GM10847 (cell line): ENCODE data around the gene CD4.

Experiments used
- POLR2A ChIP-seq: IDR thresholded peaks from 2 replicates; pipeline ENCODE4 v1.6.1; 2011; ENCODE audit not compliant: insufficient read length; ENCODE audit errors: extremely low read depth

The CD4 gene

GRCh38 chr12:6851153-6851920 is 62.0 kb downstream of the CD4 start, which contains the start of gene CDCA3:
TSS of gene CDCA3 (minus strand) at chr12:6851286. CDS start at chr12:6850952, 334 bp downstream.
- TF ChIP-seq POLR2A, result peak; percentile 62

- TF ChIP-seq POLR2A, result peak; percentile 74
These were observed 62.8 kb downstream of the CD4 start, which contains the start of gene USP5 for GRCh38 chr12:6851921-6852650. TSS of gene USP5 (plus strand) at chr12:6852150. CDS start at chr12:6852180, 30 bp downstream.

- no peak for TF ChIP-seq POLR2A
These were observed 63.5 kb downstream of the CD4 start for GRCh38 chr12:6852651-6853354.

- no peak for TF ChIP-seq POLR2A
These were observed 64.3 kb downstream of the CD4 start for GRCh38 chr12:6853626-6854025.

- no peak for TF ChIP-seq POLR2A
These were observed 64.7 kb downstream of the CD4 start for GRCh38 chr12:6854036-6854435.

- no peak for TF ChIP-seq POLR2A
These were observed 66.0 kb downstream of the CD4 start for GRCh38 chr12:6855322-6855721.

- no peak for TF ChIP-seq POLR2A
These were observed 69.5 kb downstream of the CD4 start for GRCh38 chr12:6858799-6859198.

GRCh38 chr12:6860116-6860515 is 70.8 kb downstream of the CD4 start:
- no peak for TF ChIP-seq POLR2A

GRCh38 chr12:6860942-6861341 is 71.6 kb downstream of the CD4 start:
- no peak for TF ChIP-seq POLR2A

- TF ChIP-seq POLR2A, result no peak
These were observed 72.1 kb downstream of the CD4 start for GRCh38 chr12:6861391-6861790.

GRCh38 chr12:6863033-6863432 is 73.7 kb downstream of the CD4 start:
- TF ChIP-seq POLR2A, result no peak

GRCh38 chr12:6863586-6864321 is 74.4 kb downstream of the CD4 start:
- TF ChIP-seq POLR2A, result no peak

- no peak for TF ChIP-seq POLR2A
These were observed 77.0 kb downstream of the CD4 start for GRCh38 chr12:6866163-6866919.

GRCh38 chr12:6866920-6867412 is 77.6 kb downstream of the CD4 start:
- no peak for TF ChIP-seq POLR2A

GRCh38 chr12:6867413-6868210 is 78.3 kb downstream of the CD4 start, which contains the start of gene TPI1:
TSS of gene TPI1 (plus strand) at chr12:6867531. CDS start at chr12:6867567, 36 bp downstream.
- TF ChIP-seq POLR2A, result peak; percentile 98
